ENCODE data around the gene CPLX3.

CPLX3 gene

DNA sequence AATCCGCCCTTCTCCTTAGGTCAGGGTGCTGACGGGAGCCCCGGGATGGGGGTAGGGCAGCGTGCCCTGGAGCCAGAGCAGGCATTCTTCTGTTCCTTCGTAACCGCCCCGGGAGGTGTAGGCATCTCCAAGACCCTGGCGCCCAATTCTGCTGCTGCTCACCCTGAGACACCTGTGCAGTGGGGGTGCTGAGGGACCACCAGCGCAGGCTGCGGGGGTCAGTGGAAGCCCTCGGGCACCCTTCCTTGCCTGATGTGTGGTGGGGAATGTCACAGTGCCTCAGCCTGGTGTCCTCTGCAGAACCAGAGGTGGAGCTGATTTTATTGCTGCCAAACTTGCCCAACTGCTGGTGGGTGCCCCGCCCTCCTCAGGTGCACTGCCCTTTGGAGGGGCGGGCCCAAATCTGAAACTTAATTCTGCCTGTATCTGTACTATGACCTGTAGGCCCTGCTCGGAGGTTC lies 37.2 kb upstream of the CPLX3 start:
- H3K4me2 ChIP-seq = peak overlapping the region; percentile 99
- H3K27me3 ChIP-seq (ENCODE audit: insufficient read depth, low read depth) = no peaks in the 10 kb centered on the region
- H3K79me2 ChIP-seq (ENCODE audit: insufficient read depth, low read depth) = peaks cover 86% of the 10 kb centered on the region
- H3K4me1 ChIP-seq (ENCODE audit: low read depth, poor library complexity, severe bottlenecking) = peaks cover 80% of the 10 kb centered on the region
- peak overlapping the region; percentile 31; the same call in 1 of the 2 replicates for H3K9ac ChIP-seq
- H4K20me1 ChIP-seq (ENCODE audit: insufficient read depth) = peaks cover 10% of the 10 kb centered on the region; the same call in 1 of the 2 replicates
- no peaks in the 10 kb centered on the region for H3K36me3 ChIP-seq (ENCODE audit: insufficient read depth)
- TF ChIP-seq CTCF (conservative IDR thresholded peaks at IDR 0.05; ENCODE audit: low read depth, low read length) = no peak
- H3K27ac ChIP-seq = peak overlapping the region; percentile 77
- no peak overlapping the region for H3K4me3 ChIP-seq (IDR thresholded peaks at IDR 0.05; ENCODE audit: insufficient read depth, low read depth, low read length)
- no peak overlapping the region for H2AFZ ChIP-seq (ENCODE audit: low read depth)

DNA sequence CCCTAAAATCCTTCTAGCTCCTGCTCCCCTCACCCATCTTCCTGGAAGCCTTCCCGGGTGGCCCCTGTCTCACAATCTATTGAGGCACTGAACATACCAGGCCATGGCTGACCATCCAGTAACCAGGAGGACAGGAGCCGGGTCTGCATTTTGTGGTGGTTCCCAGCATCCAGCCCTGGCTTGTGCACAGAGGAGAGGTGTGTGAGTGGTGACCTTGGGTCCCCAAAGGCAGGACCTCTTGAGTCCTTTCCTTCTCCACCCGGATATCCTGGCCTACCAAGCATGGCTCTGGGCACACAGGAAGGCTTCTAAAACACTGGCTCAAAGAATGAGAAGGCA lies 36.7 kb upstream of the CPLX3 start:
- TF ChIP-seq CTCF (conservative IDR thresholded peaks at IDR 0.05; ENCODE audit: low read depth, low read length) = no peak
- H3K27me3 ChIP-seq (ENCODE audit: insufficient read depth, low read depth) = no peaks in the 10 kb centered on the region
- H3K27ac ChIP-seq = peak overlapping the region; percentile 77
- no peak overlapping the region for H3K4me3 ChIP-seq (IDR thresholded peaks at IDR 0.05; ENCODE audit: insufficient read depth, low read depth, low read length)
- H3K9ac ChIP-seq = peak overlapping the region; percentile 31; the same call in 1 of the 2 replicates
- peaks cover 75% of the 10 kb centered on the region for H3K4me1 ChIP-seq (ENCODE audit: low read depth, poor library complexity, severe bottlenecking)
- H3K4me2 ChIP-seq = peak overlapping the region; percentile 99
- H4K20me1 ChIP-seq (ENCODE audit: insufficient read depth) = peaks cover 10% of the 10 kb centered on the region; the same call in 1 of the 2 replicates
- peaks cover 85% of the 10 kb centered on the region for H3K79me2 ChIP-seq (ENCODE audit: insufficient read depth, low read depth)
- H2AFZ ChIP-seq (ENCODE audit: low read depth) = no peak overlapping the region
- no peaks in the 10 kb centered on the region for H3K36me3 ChIP-seq (ENCODE audit: insufficient read depth)

DNA sequence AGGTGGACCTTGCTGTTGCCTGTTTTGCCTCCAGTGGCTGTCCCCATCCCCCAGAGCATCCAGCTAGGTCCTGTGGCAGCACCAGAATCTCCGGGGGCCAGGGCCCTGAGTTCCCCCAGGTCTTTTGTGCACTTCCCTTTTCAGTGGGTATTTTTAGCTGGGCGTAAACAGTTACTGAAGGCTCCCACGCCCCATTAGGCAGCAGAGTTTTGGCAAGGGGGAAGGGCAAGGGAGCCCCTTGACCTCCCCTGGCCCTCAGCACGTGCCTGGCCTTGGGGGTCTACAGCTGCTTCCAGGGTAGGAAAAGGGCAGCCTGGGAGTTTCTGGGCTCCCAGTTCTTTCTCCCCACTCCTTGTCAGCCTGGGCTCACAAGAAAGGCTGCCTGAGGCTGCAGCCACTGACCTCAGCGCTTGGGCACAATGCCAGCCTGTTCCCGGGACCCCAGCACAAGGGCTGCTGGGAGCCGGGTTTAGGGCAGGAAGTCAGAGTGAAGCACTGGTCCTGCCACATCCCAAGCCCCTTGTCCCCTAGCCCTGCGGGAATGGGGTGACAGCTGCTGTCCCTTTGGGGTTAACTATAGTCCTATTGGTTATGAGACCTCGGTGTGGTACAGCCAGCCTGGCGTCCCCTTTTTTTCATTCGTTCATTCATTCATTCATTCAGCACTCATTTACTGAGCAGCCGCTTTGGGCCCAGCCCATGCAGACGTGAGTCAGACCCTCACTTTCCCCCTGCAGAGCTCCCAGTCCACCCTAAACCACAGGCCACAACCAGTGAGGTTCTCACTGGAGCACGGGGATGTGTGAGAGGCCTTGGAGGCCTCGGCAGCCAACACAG lies 36.1 kb upstream of the CPLX3 start:
- H3K36me3 ChIP-seq (ENCODE audit: insufficient read depth) = no peaks in the 10 kb centered on the region

GRCh38 chr15:74791007-74791406 lies 35.4 kb upstream of the CPLX3 start:
- no peaks in the 10 kb centered on the region for H3K36me3 ChIP-seq (ENCODE audit: insufficient read depth)
- H3K4me3 ChIP-seq (IDR thresholded peaks at IDR 0.05; ENCODE audit: insufficient read depth, low read depth, low read length) = no peak overlapping the region
- peaks cover 67% of the 10 kb centered on the region for H3K4me1 ChIP-seq (ENCODE audit: low read depth, poor library complexity, severe bottlenecking)

More for the DNA sequence above, 36.1 kb upstream of the CPLX3 start:
- no peak for TF ChIP-seq CTCF (conservative IDR thresholded peaks at IDR 0.05; ENCODE audit: low read depth, low read length)
- peak overlapping the region; percentile 77 for H3K27ac ChIP-seq
- no peaks in the 10 kb centered on the region for H3K27me3 ChIP-seq (ENCODE audit: insufficient read depth, low read depth)
- H4K20me1 ChIP-seq (ENCODE audit: insufficient read depth) = peaks cover 10% of the 10 kb centered on the region; the same call in 1 of the 2 replicates
- H3K9ac ChIP-seq = peak overlapping the region; percentile 31; the same call in 1 of the 2 replicates
- no peak overlapping the region for H2AFZ ChIP-seq (ENCODE audit: low read depth)
- peaks cover 70% of the 10 kb centered on the region for H3K4me1 ChIP-seq (ENCODE audit: low read depth, poor library complexity, severe bottlenecking)
- peaks cover 85% of the 10 kb centered on the region for H3K79me2 ChIP-seq (ENCODE audit: insufficient read depth, low read depth)
- H3K4me2 ChIP-seq = peak overlapping the region; percentile 99
- H3K4me3 ChIP-seq (IDR thresholded peaks at IDR 0.05; ENCODE audit: insufficient read depth, low read depth, low read length) = no peak overlapping the region

More at GRCh38 chr15:74791007-74791406, 35.4 kb upstream of the CPLX3 start:
- H3K79me2 ChIP-seq (ENCODE audit: insufficient read depth, low read depth) = peaks cover 85% of the 10 kb centered on the region
- H3K9ac ChIP-seq = peak overlapping the region; percentile 31; the same call in 1 of the 2 replicates
- peak overlapping the region; percentile 99 for H3K4me2 ChIP-seq
- peaks cover 10% of the 10 kb centered on the region; the same call in 1 of the 2 replicates for H4K20me1 ChIP-seq (ENCODE audit: insufficient read depth)
- no peak overlapping the region for H2AFZ ChIP-seq (ENCODE audit: low read depth)
- H3K27ac ChIP-seq = peak overlapping the region; percentile 77; the same call in 1 of the 2 replicates
- H3K27me3 ChIP-seq (ENCODE audit: insufficient read depth, low read depth) = no peaks in the 10 kb centered on the region
- no peak for TF ChIP-seq CTCF (conservative IDR thresholded peaks at IDR 0.05; ENCODE audit: low read depth, low read length)

All from KMS-11 (cell line).